GM10266 (cell line): ENCODE results near the gene FAM83B.

ENCODE experiments used
- DNase-seq: peaks from one replicate; pipeline ENCODE4 v3.0.0; 2012; ENCODE audit errors: extremely low spot score
- TF ChIP-seq, protein P1 (sequence below): IDR thresholded peaks from 2 replicates; pipeline ENCODE4 v1.5.1; 2012; ENCODE audit warnings: mild to moderate bottlenecking, low read depth; ENCODE audit not compliant: control insufficient read depth, insufficient read depth; ENCODE audit errors: missing control alignments

The FAM83B gene

DNA sequence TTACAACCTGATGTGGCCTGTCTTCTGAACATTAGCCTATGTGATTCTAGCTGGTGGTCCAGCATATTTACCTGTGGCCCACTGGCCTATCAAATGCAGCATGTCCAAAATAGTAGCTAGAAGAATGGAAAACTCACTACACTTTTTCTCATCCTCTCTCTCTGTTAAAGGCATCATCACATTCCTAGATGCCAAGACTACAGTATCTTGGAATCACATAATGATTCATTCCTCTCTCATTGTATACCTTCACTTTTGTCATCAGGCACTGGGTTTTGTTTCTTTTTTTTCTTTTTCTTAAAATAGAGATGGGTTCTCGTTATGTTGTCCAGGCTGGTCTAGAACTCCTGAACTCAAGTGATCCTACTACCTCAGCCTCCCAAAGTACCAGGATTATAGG is 45.0 kb downstream of the FAM83B start:
- DNase-seq, result no peak
- TF ChIP-seq, protein P1, sequence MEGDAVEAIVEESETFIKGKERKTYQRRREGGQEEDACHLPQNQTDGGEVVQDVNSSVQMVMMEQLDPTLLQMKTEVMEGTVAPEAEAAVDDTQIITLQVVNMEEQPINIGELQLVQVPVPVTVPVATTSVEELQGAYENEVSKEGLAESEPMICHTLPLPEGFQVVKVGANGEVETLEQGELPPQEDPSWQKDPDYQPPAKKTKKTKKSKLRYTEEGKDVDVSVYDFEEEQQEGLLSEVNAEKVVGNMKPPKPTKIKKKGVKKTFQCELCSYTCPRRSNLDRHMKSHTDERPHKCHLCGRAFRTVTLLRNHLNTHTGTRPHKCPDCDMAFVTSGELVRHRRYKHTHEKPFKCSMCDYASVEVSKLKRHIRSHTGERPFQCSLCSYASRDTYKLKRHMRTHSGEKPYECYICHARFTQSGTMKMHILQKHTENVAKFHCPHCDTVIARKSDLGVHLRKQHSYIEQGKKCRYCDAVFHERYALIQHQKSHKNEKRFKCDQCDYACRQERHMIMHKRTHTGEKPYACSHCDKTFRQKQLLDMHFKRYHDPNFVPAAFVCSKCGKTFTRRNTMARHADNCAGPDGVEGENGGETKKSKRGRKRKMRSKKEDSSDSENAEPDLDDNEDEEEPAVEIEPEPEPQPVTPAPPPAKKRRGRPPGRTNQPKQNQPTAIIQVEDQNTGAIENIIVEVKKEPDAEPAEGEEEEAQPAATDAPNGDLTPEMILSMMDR, result no peak

DNA sequence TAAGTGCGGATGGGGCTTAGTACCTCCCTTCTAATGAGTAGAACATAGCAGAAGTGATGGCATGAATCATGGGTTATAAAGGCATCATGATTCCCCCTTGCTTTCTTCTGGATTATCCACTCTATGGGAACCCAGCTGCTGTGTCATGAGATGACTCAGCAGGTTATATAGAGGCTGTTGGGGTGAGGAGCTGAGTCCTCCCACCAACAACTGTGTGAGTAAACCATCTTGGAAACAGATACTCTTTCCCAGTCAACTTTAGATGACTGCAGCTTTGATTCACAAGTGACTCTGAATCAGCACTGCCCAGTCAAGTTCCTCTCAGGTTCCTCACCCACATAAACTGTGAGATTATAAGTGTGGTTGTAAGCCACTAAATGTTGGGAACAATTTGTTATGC is 46.3 kb downstream of the FAM83B start:
- DNase-seq, result no peak
- TF ChIP-seq, protein P1, result no peak

DNA sequence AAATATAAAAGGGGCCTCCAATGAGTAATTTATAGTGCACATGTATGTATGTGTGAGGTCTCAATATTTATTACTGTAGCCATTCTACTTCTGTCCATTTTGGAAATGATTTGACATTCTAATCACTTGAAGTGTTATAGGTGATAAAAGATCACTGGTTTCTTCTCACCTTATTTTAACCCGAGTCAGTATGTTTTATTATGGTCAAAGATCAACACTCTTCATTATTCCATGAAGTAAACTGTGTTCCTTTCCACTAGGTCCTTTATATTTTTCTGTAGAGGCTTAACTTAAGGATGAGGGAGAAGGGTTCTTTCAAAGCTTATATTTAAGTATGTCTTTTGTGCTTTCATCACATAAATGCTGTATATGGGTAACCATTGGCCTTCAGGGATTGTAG is 47.2 kb downstream of the FAM83B start:
- TF ChIP-seq, protein P1, result no peak
- no peak for DNase-seq

DNA sequence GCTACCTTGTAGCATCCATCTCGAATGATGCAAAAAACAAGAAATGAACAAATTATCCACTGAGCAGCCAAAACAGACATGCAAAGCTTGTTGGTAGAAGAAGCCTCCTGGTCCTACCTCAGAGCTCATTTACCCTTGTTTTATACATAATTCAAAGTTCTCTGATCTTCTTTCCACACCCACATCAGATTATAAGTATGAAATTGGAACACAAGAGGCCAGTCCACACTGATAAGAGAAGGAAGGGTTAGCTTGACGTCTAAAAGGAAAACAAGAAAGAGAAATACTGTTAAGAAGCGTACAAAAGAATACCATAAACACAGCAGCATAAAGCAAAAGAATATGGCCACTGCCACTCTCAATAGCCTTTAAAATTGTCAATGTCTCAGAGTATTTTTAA is 49.7 kb downstream of the FAM83B start:
- TF ChIP-seq, protein P1, result no peak
- no peak for DNase-seq

DNA sequence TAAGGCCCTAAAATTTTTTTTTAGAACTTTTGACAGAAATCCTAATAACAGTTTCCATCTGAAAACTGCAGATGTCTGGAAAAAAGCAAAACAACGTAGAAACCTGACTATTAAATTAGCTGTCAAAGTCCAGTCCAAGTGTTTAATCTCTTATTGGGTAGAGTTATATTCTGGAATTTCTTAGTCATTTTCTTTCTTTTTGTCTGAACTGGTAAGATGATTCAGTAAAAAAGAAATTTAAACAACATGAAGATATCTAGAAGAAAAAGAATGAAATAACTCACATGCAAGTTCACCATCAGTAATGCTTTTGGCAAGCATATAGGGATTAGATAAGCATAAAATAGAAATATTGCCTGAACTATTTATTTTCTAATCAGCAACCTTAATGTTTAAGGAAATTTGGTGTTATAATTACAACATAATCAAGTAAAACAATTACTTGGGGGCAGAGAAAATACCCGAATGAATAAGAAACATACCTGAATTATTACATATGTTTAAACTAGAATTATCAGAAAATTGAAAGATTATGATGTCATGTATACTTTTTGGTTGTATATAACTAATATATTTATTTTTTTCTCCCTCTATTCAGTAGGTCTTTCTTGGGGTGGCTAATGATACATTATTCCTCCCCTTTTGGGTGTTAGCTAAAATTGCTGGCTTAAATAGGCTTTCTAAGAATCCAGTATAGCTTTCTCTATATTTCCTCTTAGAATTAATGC is 51.1 kb downstream of the FAM83B start:
- DNase-seq, result no peak
- TF ChIP-seq, protein P1, result no peak

DNA sequence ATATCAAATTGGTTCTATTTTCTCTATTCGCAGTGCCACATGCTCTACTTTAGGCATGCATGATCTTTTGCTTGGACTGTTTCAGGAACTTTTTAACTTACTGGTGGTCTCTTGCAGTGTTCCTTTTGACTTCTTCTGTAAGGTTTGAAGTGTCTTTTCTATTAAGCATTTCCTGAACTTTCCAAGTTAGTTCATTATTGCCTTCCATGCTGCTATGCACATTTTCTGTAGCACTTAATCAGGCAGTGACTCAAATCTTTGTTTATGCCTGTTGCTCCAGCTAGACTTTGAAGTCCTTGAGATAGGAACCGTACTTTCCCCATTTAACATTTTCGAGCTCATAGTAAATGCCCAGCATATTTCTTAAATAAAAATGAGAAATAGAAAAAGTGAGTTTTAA is 52.2 kb downstream of the FAM83B start:
- TF ChIP-seq, protein P1, result no peak

DNA sequence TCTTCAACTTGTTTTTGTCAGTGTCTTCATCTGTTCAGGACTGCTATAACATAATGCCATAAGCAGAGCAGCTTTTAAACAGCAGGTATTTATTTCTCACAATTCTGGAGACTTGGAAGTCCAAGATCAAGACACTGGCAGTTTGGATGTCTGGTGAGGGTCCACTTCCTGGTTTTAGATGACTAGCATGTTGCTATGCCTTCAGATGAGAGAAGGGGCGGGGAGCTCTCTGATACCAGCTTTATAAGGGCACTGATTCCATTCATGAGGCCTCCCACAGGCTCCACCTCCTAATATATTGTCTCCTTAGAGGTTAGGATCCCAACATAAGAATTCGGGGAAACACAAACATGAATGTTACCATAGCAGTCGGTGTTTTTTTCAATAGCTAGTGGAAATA is 52.9 kb downstream of the FAM83B start:
- DNase-seq, result no peak
- TF ChIP-seq, protein P1, result no peak

More for the DNA sequence above, 52.2 kb downstream of the FAM83B start:
- DNase-seq, result no peak
